Skeletal muscle tissue (tissue), 4 donors: ENCODE data around the gene FAM83G. TPM values are rescaled to one million over a fixed set of nuclear protein-coding genes. Genes with fewer than 3 reads are reported as not detected.
"Not testable (repeated sequence)": the region's sequence is repeated elsewhere in the genome, so short reads cannot be mapped to it uniquely, and the experiment has no call there.

ENCODE experiments used
- H3K27ac ChIP-seq: one replicate; pipeline ENCODE4 v1.7.0; 2013; ENCODE audit warnings: mild to moderate bottlenecking, low read depth, low read length, inconsistent platforms
- H3K27me3 ChIP-seq, 3 donors: one replicate each; pipeline ENCODE4 v1.7.0; 2013; ENCODE audit warnings: low read length in 3 of 3; ENCODE audit not compliant: control insufficient read depth in 3 of 3, insufficient read depth in 3 of 3
- H3K36me3 ChIP-seq, 3 donors: one replicate each; pipeline ENCODE4 v1.7.0; 2013; ENCODE audit warnings: low read length in 3 of 3; ENCODE audit not compliant: control insufficient read depth in 3 of 3, insufficient read depth in 3 of 3
- H3K4me1 ChIP-seq, 3 donors: one replicate each; pipeline ENCODE4 v1.7.0; 2013; ENCODE audit warnings: low read length in 3 of 3, mild to moderate bottlenecking in 3 of 3; ENCODE audit not compliant: control insufficient read depth in 3 of 3, insufficient read depth in 3 of 3
- H3K4me3 ChIP-seq, 3 donors: one replicate each; pipeline ENCODE4 v1.7.0; 2013; ENCODE audit warnings: low read length in 3 of 3
- H3K9ac ChIP-seq, 3 donors: one replicate each; pipeline ENCODE4 v1.7.0; 2013; ENCODE audit warnings: low read length in 3 of 3, mild to moderate bottlenecking in 3 of 3, moderate library complexity in 2 of 3, low read depth in 1 of 3
- H3K9me3 ChIP-seq, 3 donors: one replicate each; pipeline ENCODE4 v1.7.0; 2013; ENCODE audit warnings: low read length in 3 of 3; ENCODE audit not compliant: control insufficient read depth in 3 of 3
- total RNA-seq: library from RNA; depleted of rRNA; stranded (reverse); fragments of >200 nt; gene quantifications from one replicate; pipeline ENCODE4 v1.2.3, GENCODE V29; 2014
- donor health status: Osteomylitis.

The FAM83G gene
- 0.52 TPM for total RNA-seq

GRCh38 chr17:19004421-19005136, at the start of gene FAM83G:
Gene FAM83G (minus strand): TSS chr17:19004764. CDS start chr17:19004041, 723 bp downstream.
- peak within 1 kb of the TSS; percentile 51 to 84 (median 56) for H3K9ac ChIP-seq
- H3K9me3 ChIP-seq = no peaks in the 10 kb centered on the region
- no peaks in the 10 kb centered on the region for H3K27me3 ChIP-seq
- H3K4me1 ChIP-seq = peaks cover 4 to 5% (median 5%) of the 10 kb centered on the region in 3 donors
- peak within 1 kb of the TSS; percentile 63 to 75 (median 67) for H3K4me3 ChIP-seq
- no peak within 1 kb of the TSS for H3K27ac ChIP-seq
- no peaks in the 10 kb centered on the region for H3K36me3 ChIP-seq

- H3K4me1 ChIP-seq, H3K9ac ChIP-seq, H3K27me3 ChIP-seq, H3K27ac ChIP-seq, H3K4me3 ChIP-seq, H3K9me3 ChIP-seq, H3K36me3 ChIP-seq: not testable (repeated sequence)
Measured at GRCh38 chr17:19048826-19049225, 44.3 kb upstream of the FAM83G start.

GRCh38 chr17:19047510-19047909, 42.9 kb upstream of the FAM83G start:
- H3K4me3 ChIP-seq, H3K27me3 ChIP-seq, H3K4me1 ChIP-seq, H3K9me3 ChIP-seq, H3K9ac ChIP-seq, H3K36me3 ChIP-seq, H3K27ac ChIP-seq: not testable (repeated sequence)

- not testable (repeated sequence) for H3K36me3 ChIP-seq, H3K4me3 ChIP-seq, H3K9ac ChIP-seq, H3K4me1 ChIP-seq, H3K27me3 ChIP-seq, H3K27ac ChIP-seq, H3K9me3 ChIP-seq
Measured at GRCh38 chr17:19046782-19047375, 42.3 kb upstream of the FAM83G start, which contains the start of gene GRAP. Gene GRAP (minus strand): TSS chr17:19046957. CDS start chr17:19046926, 31 bp downstream.

- not testable (repeated sequence) for H3K9ac ChIP-seq, H3K9me3 ChIP-seq, H3K36me3 ChIP-seq
Measured at GRCh38 chr17:19044643-19045042, 40.1 kb upstream of the FAM83G start.

GRCh38 chr17:19043032-19043431, 38.5 kb upstream of the FAM83G start:
- H3K4me1 ChIP-seq, H3K9me3 ChIP-seq, H3K27ac ChIP-seq, H3K4me3 ChIP-seq, H3K27me3 ChIP-seq, H3K9ac ChIP-seq, H3K36me3 ChIP-seq: not testable (repeated sequence)

More at GRCh38 chr17:19044643-19045042, 40.1 kb upstream of the FAM83G start:
- not testable (repeated sequence) for H3K27me3 ChIP-seq, H3K4me1 ChIP-seq, H3K27ac ChIP-seq, H3K4me3 ChIP-seq

GRCh38 chr17:19042369-19042768, 37.8 kb upstream of the FAM83G start:
- H3K36me3 ChIP-seq, H3K4me1 ChIP-seq, H3K27me3 ChIP-seq, H3K9ac ChIP-seq, H3K4me3 ChIP-seq, H3K27ac ChIP-seq, H3K9me3 ChIP-seq: not testable (repeated sequence)

GRCh38 chr17:19041871-19042270, 37.3 kb upstream of the FAM83G start:
- not testable (repeated sequence) for H3K27ac ChIP-seq, H3K9me3 ChIP-seq, H3K27me3 ChIP-seq, H3K4me3 ChIP-seq, H3K9ac ChIP-seq, H3K36me3 ChIP-seq, H3K4me1 ChIP-seq

GRCh38 chr17:19040350-19040749, 35.8 kb upstream of the FAM83G start:
- not testable (repeated sequence) for H3K4me1 ChIP-seq, H3K4me3 ChIP-seq, H3K36me3 ChIP-seq, H3K9me3 ChIP-seq, H3K27ac ChIP-seq, H3K27me3 ChIP-seq, H3K9ac ChIP-seq

- not testable (repeated sequence) for H3K4me1 ChIP-seq, H3K9ac ChIP-seq, H3K9me3 ChIP-seq, H3K27me3 ChIP-seq, H3K36me3 ChIP-seq, H3K27ac ChIP-seq, H3K4me3 ChIP-seq
Measured at GRCh38 chr17:19038730-19039129, 34.2 kb upstream of the FAM83G start.
